OCI-LY1 (cell line): ENCODE results near the gene CARMIL1.

Experiments
- H2AFZ ChIP-seq: fragments of 200-600 bp; sonication (generic), shearing (Covaris generic); 2 replicates; pipeline ENCODE4 v1.6.0; 2014; ENCODE audit warnings: antibody characterized with exemption, mild to moderate bottlenecking, low read length
- H3F3A ChIP-seq: fragments of 200-600 bp; sonication (generic), shearing (Covaris generic); 2 replicates; pipeline ENCODE4 v1.6.0; 2014; ENCODE audit warnings: mild to moderate bottlenecking, antibody characterized with exemption, low read length, moderate library complexity; ENCODE audit not compliant: insufficient read depth
- H3K27ac ChIP-seq: fragments of 200-600 bp; sonication (generic); 2 replicates; pipeline ENCODE4 v1.5.1; 2014; ENCODE audit warnings: low read length, mixed run types, mild to moderate bottlenecking, low read depth; ENCODE audit not compliant: poor library complexity, severe bottlenecking
- H3K27me3 ChIP-seq: fragments of 200-600 bp; sonication (generic); 2 replicates; pipeline ENCODE4 v1.6.0; 2014; ENCODE audit warnings: antibody characterized with exemption, mild to moderate bottlenecking, low read length, moderate library complexity; ENCODE audit not compliant: insufficient read depth
- H3K36me3 ChIP-seq: fragments of 200-600 bp; sonication (generic); 2 replicates; pipeline ENCODE4 v1.6.1; 2014; ENCODE audit warnings: mild to moderate bottlenecking, antibody characterized with exemption, low read length, moderate library complexity, mixed read lengths; ENCODE audit not compliant: insufficient read depth
- H3K4me1 ChIP-seq: fragments of 200-600 bp; sonication (generic); 2 replicates; pipeline ENCODE4 v1.5.1; 2014; ENCODE audit warnings: mild to moderate bottlenecking, low read length, moderate library complexity; ENCODE audit not compliant: insufficient read depth, severe bottlenecking
- H3K4me2 ChIP-seq: fragments of 200-600 bp; sonication (generic), shearing (Covaris generic); 2 replicates; pipeline ENCODE4 v1.6.1; 2014; ENCODE audit warnings: low read length
- H3K4me3 ChIP-seq: fragments of 200-600 bp; sonication (generic); 2 replicates; pipeline ENCODE4 v1.5.1; 2014; ENCODE audit warnings: low read length, low read depth, mild to moderate bottlenecking, mixed read lengths; ENCODE audit not compliant: poor library complexity, severe bottlenecking
- H3K79me2 ChIP-seq: fragments of 200-600 bp; shearing (Covaris generic); 2 replicates; pipeline ENCODE4 v1.6.1; 2016; ENCODE audit warnings: mixed run types, low read length, mixed read lengths; ENCODE audit not compliant: insufficient read depth
- H3K9ac ChIP-seq: fragments of 200-600 bp; sonication (generic), shearing (Covaris generic); 2 replicates; pipeline ENCODE4 v1.6.1; 2014; ENCODE audit warnings: mild to moderate bottlenecking, low read length, mixed read lengths
- H3K9me2 ChIP-seq: fragments of 200-600 bp; sonication (generic), shearing (Covaris generic); 2 replicates; pipeline ENCODE4 v1.6.1; 2014; ENCODE audit warnings: low read depth, mild to moderate bottlenecking, low read length, mixed read lengths
- H3K9me3 ChIP-seq: fragments of 200-600 bp; shearing (Covaris generic); 2 replicates; pipeline ENCODE4 v1.6.1; 2014; ENCODE audit warnings: low read length, mixed read lengths
- H4K20me1 ChIP-seq: fragments of 200-600 bp; sonication (generic), shearing (Covaris generic); 2 replicates; pipeline ENCODE4 v1.6.0; 2016; ENCODE audit warnings: mild to moderate bottlenecking, low read length; ENCODE audit not compliant: insufficient read depth
- EZH2 ChIP-seq: fragments of 200-600 bp; sonication (generic), shearing (Covaris generic); IDR thresholded peaks from 2 replicates; pipeline ENCODE4 v1.8.0; 2017; ENCODE audit warnings: borderline replicate concordance, mixed run types, mild to moderate bottlenecking, antibody characterized with exemption, low read length, moderate library complexity, mixed read lengths
- TF ChIP-seq, protein P1 (sequence below): fragments of 200-600 bp; sonication (generic), shearing (Covaris generic); IDR thresholded peaks from 2 replicates; pipeline ENCODE4 v1.5.1; 2017; ENCODE audit warnings: mild to moderate bottlenecking, antibody characterized with exemption, low read length, moderate library complexity, mixed read lengths

CARMIL1 gene

DNA sequence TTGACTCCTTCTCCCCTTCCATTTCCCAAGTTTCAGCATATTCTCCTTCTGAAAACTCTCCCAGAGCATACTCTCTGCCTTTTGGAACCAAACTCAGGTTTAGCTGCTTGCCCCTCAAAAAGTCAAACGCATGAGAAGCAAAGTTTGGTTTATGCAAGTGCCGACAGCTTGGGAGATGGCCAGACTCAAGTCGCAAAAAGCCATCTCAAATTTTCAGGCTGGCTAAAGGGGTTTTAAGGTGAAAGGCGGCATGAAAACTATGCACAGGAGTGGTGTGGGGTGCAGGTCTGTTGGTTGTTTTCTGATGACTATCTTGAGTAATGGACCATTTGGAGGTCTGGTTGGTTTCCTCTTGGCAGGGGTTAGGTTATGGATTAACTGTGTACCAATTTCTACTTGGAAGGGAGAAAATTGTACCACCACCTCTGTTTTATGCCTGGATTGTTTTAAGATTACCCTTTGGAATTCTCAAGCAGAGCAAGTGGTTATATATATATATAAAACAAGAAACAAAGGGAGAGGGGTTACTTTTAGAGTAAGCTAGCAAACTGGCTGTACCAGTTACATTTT lies 320.4 kb downstream of the CARMIL1 start:
- H3K27me3 ChIP-seq, result no peaks in the 10 kb centered on the region
- H3K9me3 ChIP-seq, result no peaks in the 10 kb centered on the region
- H4K20me1 ChIP-seq, result no peaks in the 10 kb centered on the region
- no peak for TF ChIP-seq EZH2
- TF ChIP-seq, protein P1, sequence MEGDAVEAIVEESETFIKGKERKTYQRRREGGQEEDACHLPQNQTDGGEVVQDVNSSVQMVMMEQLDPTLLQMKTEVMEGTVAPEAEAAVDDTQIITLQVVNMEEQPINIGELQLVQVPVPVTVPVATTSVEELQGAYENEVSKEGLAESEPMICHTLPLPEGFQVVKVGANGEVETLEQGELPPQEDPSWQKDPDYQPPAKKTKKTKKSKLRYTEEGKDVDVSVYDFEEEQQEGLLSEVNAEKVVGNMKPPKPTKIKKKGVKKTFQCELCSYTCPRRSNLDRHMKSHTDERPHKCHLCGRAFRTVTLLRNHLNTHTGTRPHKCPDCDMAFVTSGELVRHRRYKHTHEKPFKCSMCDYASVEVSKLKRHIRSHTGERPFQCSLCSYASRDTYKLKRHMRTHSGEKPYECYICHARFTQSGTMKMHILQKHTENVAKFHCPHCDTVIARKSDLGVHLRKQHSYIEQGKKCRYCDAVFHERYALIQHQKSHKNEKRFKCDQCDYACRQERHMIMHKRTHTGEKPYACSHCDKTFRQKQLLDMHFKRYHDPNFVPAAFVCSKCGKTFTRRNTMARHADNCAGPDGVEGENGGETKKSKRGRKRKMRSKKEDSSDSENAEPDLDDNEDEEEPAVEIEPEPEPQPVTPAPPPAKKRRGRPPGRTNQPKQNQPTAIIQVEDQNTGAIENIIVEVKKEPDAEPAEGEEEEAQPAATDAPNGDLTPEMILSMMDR, result no peak
- H3K27ac ChIP-seq, result no peak overlapping the region
- H3K36me3 ChIP-seq, result peaks cover 10% of the 10 kb centered on the region; the same call in 1 of the 2 replicates
- no peaks in the 10 kb centered on the region for H3F3A ChIP-seq
- H3K4me1 ChIP-seq, result no peaks in the 10 kb centered on the region
- H3K9me2 ChIP-seq, result no peaks in the 10 kb centered on the region
- no peak overlapping the region for H3K9ac ChIP-seq
- H2AFZ ChIP-seq, result no peak overlapping the region
- H3K79me2 ChIP-seq, result no peaks in the 10 kb centered on the region
- no peak overlapping the region for H3K4me2 ChIP-seq
- no peak overlapping the region for H3K4me3 ChIP-seq

DNA sequence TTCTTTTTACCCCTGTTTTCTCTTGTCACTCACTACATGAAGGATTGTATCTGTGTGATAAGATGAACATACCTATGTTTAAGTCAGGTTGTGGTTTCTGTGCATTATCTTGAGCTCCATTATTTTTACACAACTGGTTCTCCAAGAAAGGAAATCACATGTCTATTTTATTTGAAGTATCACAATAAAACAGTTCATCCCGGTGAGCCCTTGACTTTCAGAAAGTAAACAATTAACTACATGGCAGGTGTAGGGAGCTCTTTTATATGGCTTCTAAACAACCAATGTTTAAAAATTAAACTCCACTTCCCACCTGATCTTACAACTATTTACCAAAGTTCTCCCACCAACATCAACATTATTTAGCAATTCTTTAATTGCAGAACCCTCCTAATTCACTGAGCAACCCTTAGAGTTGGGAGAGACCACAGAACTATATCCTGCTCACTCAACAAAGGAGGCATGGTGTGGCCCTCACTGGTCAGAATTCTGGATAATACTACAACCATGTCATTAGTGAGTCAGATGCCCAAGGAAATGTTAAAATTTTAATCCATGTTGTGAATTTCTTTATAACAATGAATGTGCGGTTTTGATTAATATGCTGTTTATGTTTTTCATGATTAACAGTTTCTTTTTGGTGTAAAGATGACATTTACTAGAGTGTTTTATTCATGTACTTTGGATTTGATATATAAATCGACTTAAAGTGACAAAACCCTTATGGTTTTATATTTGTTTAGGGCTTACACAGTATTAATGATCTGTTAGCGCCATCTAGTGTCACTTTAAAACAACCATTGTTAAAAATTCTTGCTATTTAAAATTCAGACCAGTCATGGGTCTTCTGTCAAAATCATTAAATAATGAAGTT lies 322.9 kb downstream of the CARMIL1 start:
- no peak overlapping the region for H2AFZ ChIP-seq
- H3K4me2 ChIP-seq, result no peak overlapping the region

DNA sequence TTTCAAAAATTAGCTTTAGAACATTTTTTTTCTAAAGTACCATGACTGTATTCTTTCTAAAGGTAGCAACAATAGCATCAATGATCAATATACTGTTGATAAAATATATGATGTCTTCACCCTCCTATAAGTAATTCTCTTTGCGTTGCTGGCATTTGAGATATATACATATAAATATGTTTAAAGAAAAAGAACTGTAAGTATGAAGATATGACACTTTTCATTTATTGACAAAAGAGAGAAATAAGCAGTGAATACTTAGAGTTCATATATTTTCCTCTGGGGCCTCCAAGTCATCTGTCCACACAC lies 323.5 kb downstream of the CARMIL1 start:
- H3K9me2 ChIP-seq, result no peaks in the 10 kb centered on the region
- H3K4me1 ChIP-seq, result no peaks in the 10 kb centered on the region

More for the DNA sequence above, 322.9 kb downstream of the CARMIL1 start:
- no peaks in the 10 kb centered on the region for H3K27me3 ChIP-seq
- no peak overlapping the region for H3K9ac ChIP-seq
- TF ChIP-seq, protein P1, result peak; percentile 65
- no peak for TF ChIP-seq EZH2
- H3K4me3 ChIP-seq, result no peak overlapping the region
- H3K4me1 ChIP-seq, result no peaks in the 10 kb centered on the region
- H3K27ac ChIP-seq, result no peak overlapping the region
- H3K9me2 ChIP-seq, result no peaks in the 10 kb centered on the region
- no peaks in the 10 kb centered on the region for H4K20me1 ChIP-seq
- peaks cover 14% of the 10 kb centered on the region; the same call in 1 of the 2 replicates for H3K36me3 ChIP-seq
- H3K79me2 ChIP-seq, result no peaks in the 10 kb centered on the region
- H3F3A ChIP-seq, result no peaks in the 10 kb centered on the region
- no peaks in the 10 kb centered on the region for H3K9me3 ChIP-seq

More for the DNA sequence above, 323.5 kb downstream of the CARMIL1 start:
- no peak overlapping the region for H3K27ac ChIP-seq
- no peak overlapping the region for H3K4me2 ChIP-seq
- no peaks in the 10 kb centered on the region for H3F3A ChIP-seq
- H3K79me2 ChIP-seq, result no peaks in the 10 kb centered on the region
- no peaks in the 10 kb centered on the region for H3K9me3 ChIP-seq
- H3K27me3 ChIP-seq, result no peaks in the 10 kb centered on the region
- no peaks in the 10 kb centered on the region for H4K20me1 ChIP-seq
- no peak for TF ChIP-seq EZH2
- TF ChIP-seq, protein P1, result no peak
- H3K9ac ChIP-seq, result no peak overlapping the region
- H3K4me3 ChIP-seq, result no peak overlapping the region
- H2AFZ ChIP-seq, result no peak overlapping the region
- H3K36me3 ChIP-seq, result peaks cover 11% of the 10 kb centered on the region; the same call in 1 of the 2 replicates
